Measurements from ENCODE around the gene USH2A.

GRCh38 chr1:216032961-216033614, 390.2 kb downstream of the USH2A start:
- TF ChIP-seq ZBTB7A (IDR thresholded peaks at IDR 0.05; ENCODE audit: low read depth), result no peak
- TF ChIP-seq CREB1 (IDR thresholded peaks at IDR 0.05; ENCODE audit: low read depth), result no peak
